ENCODE measurements around the gene LITAFD.
"Not testable (repeated sequence)": the region's sequence is repeated elsewhere in the genome, so short reads cannot be mapped to it uniquely, and the experiment has no call there.

Gene LITAFD

DNA sequence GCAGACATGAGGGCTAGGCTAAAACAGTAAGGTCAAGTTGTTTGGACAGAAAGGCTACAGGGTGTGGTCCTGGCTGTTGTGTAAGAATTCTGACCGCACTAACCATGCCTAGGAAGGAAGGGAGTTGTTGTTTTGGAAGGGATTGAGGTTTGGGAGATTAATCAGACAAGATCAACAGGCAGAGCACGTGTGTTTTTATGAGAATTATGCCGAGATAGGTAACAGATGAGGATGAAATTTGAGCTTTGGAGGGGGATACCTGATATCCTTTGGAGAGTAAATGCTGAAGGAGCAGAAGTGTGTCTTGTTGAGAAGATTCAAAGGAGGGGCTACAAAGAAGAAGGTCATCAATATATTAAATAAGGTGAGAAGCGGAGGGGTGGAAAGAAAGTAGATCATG is 40.1 kb upstream of the LITAFD start:
- not testable (repeated sequence) for H3K18ac ChIP-seq (ENCODE audit: low read length); H3K79me2 ChIP-seq (ENCODE audit: control insufficient read depth, insufficient read depth, low read length, poor library complexity); DNase-seq; H3K4ac ChIP-seq (ENCODE audit: low read depth, low read length); H2AK5ac ChIP-seq (ENCODE audit: low read length); H3K4me1 ChIP-seq (ENCODE audit: control insufficient read depth in 1 of 2, insufficient read depth in 2 of 2, low read length in 2 of 2); H3K23ac ChIP-seq (ENCODE audit: low read length); H4K8ac ChIP-seq (ENCODE audit: low read depth, low read length); H3K36me3 ChIP-seq (ENCODE audit: control insufficient read depth in 1 of 2, insufficient read depth in 2 of 2, low read length in 2 of 2); H3K27ac ChIP-seq (ENCODE audit: low read depth, low read length); H4K91ac ChIP-seq (ENCODE audit: low read depth, low read length); H3K9me3 ChIP-seq (ENCODE audit: insufficient read depth, low read depth, low read length); H3K79me1 ChIP-seq (ENCODE audit: low read length); H2BK12ac ChIP-seq (ENCODE audit: low read length); H3K4me2 ChIP-seq (ENCODE audit: low read length); H2BK120ac ChIP-seq (ENCODE audit: insufficient read depth, low read length, poor library complexity); H2AFZ ChIP-seq (ENCODE audit: insufficient read depth, low read length, poor library complexity); H3K27me3 ChIP-seq (ENCODE audit: insufficient read depth, low read length); H3K9ac ChIP-seq (ENCODE audit: low read length); H3K4me3 ChIP-seq (ENCODE audit: low read depth, low read length); H2BK5ac ChIP-seq (ENCODE audit: low read depth, low read length, poor library complexity); H4K12ac ChIP-seq (ENCODE audit: low read depth, low read length); H3K14ac ChIP-seq (ENCODE audit: low read length)
- no CpG with 5 or more reads among the region's 4 CpGs for WGBS (ENCODE audit: extremely low coverage, insufficient coverage, insufficient read length)

DNA sequence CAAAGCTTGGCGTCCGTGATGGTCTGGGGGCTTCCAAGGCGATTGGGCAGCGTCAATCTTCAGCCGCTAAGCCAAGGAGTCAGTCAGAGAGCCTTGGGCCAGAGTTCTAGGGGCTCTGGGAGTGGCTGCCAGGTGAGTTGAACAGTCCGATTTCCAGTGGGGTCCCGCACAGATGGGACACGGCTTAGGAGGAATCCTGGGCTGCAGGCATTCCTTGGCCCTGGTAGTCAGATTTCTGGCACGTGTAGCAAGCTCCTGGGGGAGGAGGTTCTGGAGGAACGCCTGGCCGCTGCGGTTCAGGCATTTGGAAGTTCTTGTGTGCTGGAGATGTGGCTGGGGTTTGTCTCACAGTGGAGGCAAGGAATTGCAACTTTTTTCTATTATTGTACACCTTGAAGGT is 38.9 kb upstream of the LITAFD start:
- WGBS (ENCODE audit: extremely low coverage, insufficient coverage, insufficient read length) = no CpG with 5 or more reads among the region's 12 CpGs
- not testable (repeated sequence) for H3K14ac ChIP-seq (ENCODE audit: low read length); H4K91ac ChIP-seq (ENCODE audit: low read depth, low read length); H3K9ac ChIP-seq (ENCODE audit: low read length); H3K4me3 ChIP-seq (ENCODE audit: low read depth, low read length); H2AK5ac ChIP-seq (ENCODE audit: low read length); H2BK12ac ChIP-seq (ENCODE audit: low read length); H2BK120ac ChIP-seq (ENCODE audit: insufficient read depth, low read length, poor library complexity); H4K12ac ChIP-seq (ENCODE audit: low read depth, low read length); H3K9me3 ChIP-seq (ENCODE audit: insufficient read depth, low read depth, low read length); DNase-seq; H3K4me1 ChIP-seq (ENCODE audit: control insufficient read depth in 1 of 2, insufficient read depth in 2 of 2, low read length in 2 of 2); H3K4ac ChIP-seq (ENCODE audit: low read depth, low read length); H3K27ac ChIP-seq (ENCODE audit: low read depth, low read length); H3K18ac ChIP-seq (ENCODE audit: low read length); H2BK5ac ChIP-seq (ENCODE audit: low read depth, low read length, poor library complexity); H3K23ac ChIP-seq (ENCODE audit: low read length); H3K4me2 ChIP-seq (ENCODE audit: low read length); H3K79me2 ChIP-seq (ENCODE audit: control insufficient read depth, insufficient read depth, low read length, poor library complexity); H4K8ac ChIP-seq (ENCODE audit: low read depth, low read length); H3K79me1 ChIP-seq (ENCODE audit: low read length); H2AFZ ChIP-seq (ENCODE audit: insufficient read depth, low read length, poor library complexity); H3K27me3 ChIP-seq (ENCODE audit: insufficient read depth, low read length)
- peaks cover 14 to 15% of the 10 kb centered on the region in 2 experiments for H3K36me3 ChIP-seq (ENCODE audit: control insufficient read depth in 1 of 2, insufficient read depth in 2 of 2, low read length in 2 of 2)

DNA sequence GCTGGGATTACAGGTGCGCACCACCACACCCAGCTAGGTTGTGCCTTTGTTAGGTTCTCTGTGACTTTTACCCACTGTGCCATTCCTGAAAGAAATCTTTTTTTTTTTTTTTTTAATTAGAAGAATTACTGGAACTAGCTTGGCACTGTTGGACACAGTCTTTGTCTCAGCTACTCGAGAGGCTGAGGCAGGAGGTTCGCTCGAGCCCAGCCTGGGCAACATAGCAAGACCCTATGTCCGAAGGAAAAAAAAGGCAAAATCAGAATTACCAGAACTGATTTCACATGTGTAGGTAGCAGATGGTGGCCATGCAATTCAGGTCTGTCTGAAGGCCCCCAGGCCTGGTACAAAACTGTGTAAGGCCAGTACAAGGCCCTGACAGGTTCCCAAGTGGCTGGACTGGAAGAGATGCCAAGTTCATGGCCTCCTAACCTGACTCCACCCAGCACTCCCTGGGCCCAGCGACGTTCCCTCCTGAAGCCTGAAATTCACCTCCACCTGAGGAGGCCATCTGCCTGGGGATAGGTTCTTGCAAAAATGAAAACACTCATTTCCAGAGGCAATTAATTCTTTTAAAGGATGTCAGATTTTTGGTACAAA is 36.4 kb upstream of the LITAFD start:
- Histone ChIP-seq H2BK5ac (ENCODE audit: low read depth, low read length, poor library complexity) (no peak overlapping the region), H3K9me3 (ENCODE audit: insufficient read depth, low read depth, low read length) (no peaks in the 10 kb centered on the region), H2AK5ac (ENCODE audit: low read length) (no peak overlapping the region), H4K8ac (ENCODE audit: low read depth, low read length) (no peak overlapping the region), H3K36me3 (ENCODE audit: control insufficient read depth in 1 of 2, insufficient read depth in 2 of 2, low read length in 2 of 2) (peaks cover 36 to 40% of the 10 kb centered on the region in 2 experiments), H3K27ac (ENCODE audit: low read depth, low read length) (no peak overlapping the region), H3K18ac (ENCODE audit: low read length) (no peak overlapping the region), H3K4me1 (ENCODE audit: control insufficient read depth in 1 of 2, insufficient read depth in 2 of 2, low read length in 2 of 2) (peaks cover under 1% of the 10 kb centered on the region in 2 experiments), H3K23ac (ENCODE audit: low read length) (no peak overlapping the region), H3K79me2 (ENCODE audit: control insufficient read depth, insufficient read depth, low read length, poor library complexity) (peaks cover 2% of the 10 kb centered on the region), H3K27me3 (ENCODE audit: insufficient read depth, low read length) (no peaks in the 10 kb centered on the region), H3K9ac (ENCODE audit: low read length) (no peak overlapping the region), H4K91ac (ENCODE audit: low read depth, low read length) (no peak overlapping the region), H3K4me3 (ENCODE audit: low read depth, low read length) (no peak overlapping the region), H3K4me2 (ENCODE audit: low read length) (no peak overlapping the region), H3K4ac (ENCODE audit: low read depth, low read length) (no peak overlapping the region), H2BK120ac (ENCODE audit: insufficient read depth, low read length, poor library complexity) (no peak overlapping the region), H4K12ac (ENCODE audit: low read depth, low read length) (no peak overlapping the region), H2AFZ (ENCODE audit: insufficient read depth, low read length, poor library complexity) (no peak overlapping the region), H3K14ac (ENCODE audit: low read length) (no peak overlapping the region), H2BK12ac (ENCODE audit: low read length) (no peak overlapping the region), H3K79me1 (ENCODE audit: low read length) (no peaks in the 10 kb centered on the region)
- WGBS (ENCODE audit: extremely low coverage, insufficient coverage, insufficient read length) = no CpG with 5 or more reads among the region's 7 CpGs
- DNase-seq = no peak

DNA sequence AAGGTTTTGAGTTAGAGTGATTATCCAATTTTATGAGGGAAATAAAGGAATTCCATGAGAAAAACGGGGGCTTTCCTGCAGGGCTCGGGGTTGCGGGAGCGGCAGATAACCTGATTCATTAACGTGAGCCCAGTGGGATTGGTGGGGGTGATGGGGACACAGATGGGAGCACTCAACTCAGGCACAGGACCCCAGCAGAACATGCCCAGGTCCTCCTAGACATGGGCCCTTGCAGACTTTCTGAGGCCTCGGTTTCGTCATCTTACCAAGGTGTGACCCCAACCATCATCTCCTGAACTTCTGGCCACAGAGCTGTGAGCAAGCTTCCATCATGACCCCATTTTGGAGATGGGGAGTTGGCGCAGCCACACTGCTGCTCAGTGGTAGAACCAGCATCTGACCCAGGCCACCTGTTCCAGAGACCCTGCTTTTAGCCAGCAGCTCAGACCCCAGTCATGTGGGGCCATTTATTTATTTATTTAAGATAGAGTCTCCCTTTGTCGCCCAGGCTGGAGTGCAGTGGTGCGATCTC is 35.7 kb upstream of the LITAFD start:
- Histone ChIP-seq H2BK5ac (ENCODE audit: low read depth, low read length, poor library complexity) (no peak overlapping the region), H3K4me3 (ENCODE audit: low read depth, low read length) (no peak overlapping the region), H3K14ac (ENCODE audit: low read length) (no peak overlapping the region), H3K23ac (ENCODE audit: low read length) (no peak overlapping the region), H3K4me1 (ENCODE audit: control insufficient read depth in 1 of 2, insufficient read depth in 2 of 2, low read length in 2 of 2) (no peaks in the 10 kb centered on the region), H4K91ac (ENCODE audit: low read depth, low read length) (no peak overlapping the region), H3K27me3 (ENCODE audit: insufficient read depth, low read length) (no peaks in the 10 kb centered on the region), H3K36me3 (ENCODE audit: control insufficient read depth in 1 of 2, insufficient read depth in 2 of 2, low read length in 2 of 2) (peaks cover 36 to 45% of the 10 kb centered on the region in 2 experiments), H4K8ac (ENCODE audit: low read depth, low read length) (no peak overlapping the region), H3K27ac (ENCODE audit: low read depth, low read length) (no peak overlapping the region), H3K9me3 (ENCODE audit: insufficient read depth, low read depth, low read length) (no peaks in the 10 kb centered on the region), H4K12ac (ENCODE audit: low read depth, low read length) (no peak overlapping the region), H3K79me1 (ENCODE audit: low read length) (no peaks in the 10 kb centered on the region), H3K4ac (ENCODE audit: low read depth, low read length) (no peak overlapping the region), H2BK120ac (ENCODE audit: insufficient read depth, low read length, poor library complexity) (no peak overlapping the region), H3K9ac (ENCODE audit: low read length) (no peak overlapping the region), H3K18ac (ENCODE audit: low read length) (no peak overlapping the region), H3K79me2 (ENCODE audit: control insufficient read depth, insufficient read depth, low read length, poor library complexity) (peaks cover 2% of the 10 kb centered on the region), H3K4me2 (ENCODE audit: low read length) (no peak overlapping the region), H2BK12ac (ENCODE audit: low read length) (no peak overlapping the region), H2AK5ac (ENCODE audit: low read length) (no peak overlapping the region), H2AFZ (ENCODE audit: insufficient read depth, low read length, poor library complexity) (no peak overlapping the region)
- whole genome bisulfite sequencing (ENCODE audit: extremely low coverage, insufficient coverage, insufficient read length) = no CpG with 5 or more reads among the region's 10 CpGs
- no peak for DNase-seq

Measured in trophoblast cell (in vitro differentiated cells and primary cell).